Embryonic facial prominence (tissue), 1 donor: ENCODE measurements around the gene R3HDM4.
"Not testable (repeated sequence)": the region's sequence is repeated elsewhere in the genome, so short reads cannot be mapped to it uniquely, and the experiment has no call there.

Source experiments
- DNase-seq: peaks from one replicate; pipeline ENCODE4 v3.0.0-alpha.2; 2016; ENCODE audit errors: extremely low spot score

The R3HDM4 gene

DNA sequence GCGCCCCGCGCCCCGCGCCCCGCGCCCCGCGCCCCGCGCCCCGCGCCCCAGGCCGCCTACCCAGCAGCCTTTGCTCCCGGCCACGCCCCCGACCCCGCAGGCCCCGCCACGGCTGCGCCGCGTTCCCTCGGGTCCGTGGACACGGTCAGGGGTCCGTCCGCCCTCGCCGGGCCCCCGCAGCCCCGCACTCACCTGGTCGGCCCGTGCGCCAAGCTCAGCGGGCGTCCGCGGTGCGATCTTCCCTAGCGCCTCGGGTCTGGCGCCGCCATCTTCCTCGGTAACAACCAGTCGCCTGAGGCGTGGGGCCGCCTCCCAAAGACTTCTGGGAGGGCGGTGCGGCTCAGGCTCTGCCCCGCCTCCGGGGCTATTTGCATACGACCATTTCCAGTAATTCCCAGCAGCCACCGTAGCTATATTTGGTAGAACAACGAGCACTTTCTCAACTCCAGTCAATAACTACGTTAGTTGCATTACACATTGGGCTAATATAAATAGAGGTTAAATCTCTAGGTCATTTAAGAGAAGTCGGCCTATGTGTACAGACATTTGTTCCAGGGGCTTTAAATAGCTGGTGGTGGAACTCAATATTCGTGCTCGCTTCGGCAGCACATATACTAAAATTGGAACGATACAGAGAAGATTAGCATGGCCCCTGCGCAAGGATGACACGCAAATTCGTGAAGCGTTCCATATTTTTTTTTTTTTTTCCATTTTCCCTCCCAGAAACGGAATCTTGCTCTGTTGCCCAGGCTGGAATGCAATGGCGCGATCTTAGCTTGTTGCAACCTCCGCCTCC, 19.9 kb downstream of the R3HDM4 start, which contains the start of the genes MED16 and RNU6-9:
Gene MED16 (minus strand): TSS at position 294 of the 796 bp plus-strand sequence. CDS start 2,056 bp downstream, outside the sequence.
Gene RNU6-9 (plus strand): TSS at position 591 of the 796 bp plus-strand sequence.
- DNase-seq, result peak; percentile 95

DNA sequence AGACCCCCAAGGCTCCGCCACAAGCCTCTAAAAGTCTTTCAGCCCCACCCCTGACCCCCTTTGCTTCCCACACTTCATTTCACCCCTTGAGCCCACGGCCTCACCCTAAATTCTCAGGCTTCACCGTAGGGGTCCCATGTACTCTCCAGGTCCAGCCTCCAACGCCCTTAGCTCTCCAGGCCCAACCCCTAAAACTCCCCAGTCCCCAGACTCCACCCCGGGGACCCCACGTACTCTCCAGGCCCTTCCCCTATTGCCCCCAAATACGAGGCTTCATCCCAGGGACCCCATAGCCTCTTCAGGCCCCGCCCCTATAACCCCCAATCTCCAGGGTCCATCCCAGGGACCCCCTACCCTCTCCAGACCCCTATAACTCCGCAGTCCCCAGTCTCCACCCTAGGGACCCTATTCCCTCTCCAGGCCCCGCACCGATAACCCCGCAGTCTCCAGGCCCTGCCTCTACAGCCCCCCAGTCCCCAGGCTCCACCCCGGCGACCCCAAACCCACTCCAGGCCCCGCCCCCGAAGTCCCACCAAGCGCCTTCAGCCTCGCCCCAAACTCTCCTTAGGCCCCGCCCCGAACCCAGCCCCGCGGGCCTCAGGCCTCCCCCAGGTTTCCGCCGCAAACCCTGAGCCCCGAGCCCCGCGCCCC, 20.7 kb downstream of the R3HDM4 start:
- DNase-seq, result no peak

DNA sequence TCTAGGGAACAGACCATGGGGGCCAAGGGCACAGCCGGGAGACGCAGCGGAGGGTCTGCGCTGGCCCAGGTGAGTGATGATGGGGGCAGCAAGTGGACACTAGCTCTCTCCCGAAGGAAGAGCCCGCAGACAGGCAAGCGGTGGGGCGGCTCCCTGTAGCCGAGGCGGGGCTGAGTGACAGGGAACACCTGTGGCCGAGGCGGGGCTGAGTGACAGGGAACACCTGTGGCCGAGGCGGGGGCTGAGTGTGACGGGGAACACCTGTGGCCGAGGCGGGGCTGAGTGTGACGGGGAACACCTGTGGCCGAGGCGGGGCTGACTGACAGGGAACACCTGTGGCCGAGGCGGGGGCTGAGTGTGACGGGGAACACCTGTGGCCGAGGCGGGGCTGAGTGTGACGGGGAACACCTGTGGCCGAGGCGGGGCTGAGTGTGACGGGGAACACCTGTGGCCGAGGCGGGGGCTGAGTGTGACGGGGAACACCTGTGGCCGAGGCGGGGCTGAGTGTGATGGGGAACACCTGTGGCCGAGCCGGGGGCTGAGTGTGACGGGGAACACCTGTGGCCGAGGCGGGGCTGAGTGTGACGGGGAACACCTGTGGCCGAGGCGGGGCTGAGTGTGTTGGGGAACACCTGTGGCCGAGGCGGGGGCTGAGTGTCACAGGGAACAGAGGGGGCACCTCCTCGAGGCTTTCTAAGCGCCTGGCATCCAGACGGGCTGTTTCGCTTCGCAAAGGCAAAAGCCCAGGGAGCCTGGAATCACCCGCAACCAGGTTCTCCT, 21.4 kb downstream of the R3HDM4 start:
- DNase-seq, result not testable (repeated sequence)

DNA sequence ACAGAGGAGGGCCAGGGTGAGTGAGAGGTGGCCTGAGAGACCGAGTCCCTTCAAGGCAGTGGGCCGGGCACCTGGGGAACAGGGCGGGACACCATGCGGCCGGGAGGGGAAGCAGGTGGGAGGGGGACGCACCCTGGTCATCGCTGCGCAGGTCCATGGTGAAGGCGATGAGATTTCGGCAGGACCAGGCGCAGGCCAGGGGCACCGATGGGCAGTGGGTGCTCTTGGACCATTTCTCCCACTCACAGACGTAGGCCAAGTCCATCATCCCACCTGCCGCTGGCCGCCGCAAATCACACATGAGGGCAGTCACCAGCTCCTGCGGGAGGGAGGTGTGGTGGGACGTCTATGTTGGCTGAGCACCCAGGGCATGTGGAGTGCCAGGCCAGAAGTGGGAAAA, 22.2 kb downstream of the R3HDM4 start:
- DNase-seq, result no peak

GRCh38 chr19:889662-890295, 23.2 kb downstream of the R3HDM4 start:
- no peak for DNase-seq

DNA sequence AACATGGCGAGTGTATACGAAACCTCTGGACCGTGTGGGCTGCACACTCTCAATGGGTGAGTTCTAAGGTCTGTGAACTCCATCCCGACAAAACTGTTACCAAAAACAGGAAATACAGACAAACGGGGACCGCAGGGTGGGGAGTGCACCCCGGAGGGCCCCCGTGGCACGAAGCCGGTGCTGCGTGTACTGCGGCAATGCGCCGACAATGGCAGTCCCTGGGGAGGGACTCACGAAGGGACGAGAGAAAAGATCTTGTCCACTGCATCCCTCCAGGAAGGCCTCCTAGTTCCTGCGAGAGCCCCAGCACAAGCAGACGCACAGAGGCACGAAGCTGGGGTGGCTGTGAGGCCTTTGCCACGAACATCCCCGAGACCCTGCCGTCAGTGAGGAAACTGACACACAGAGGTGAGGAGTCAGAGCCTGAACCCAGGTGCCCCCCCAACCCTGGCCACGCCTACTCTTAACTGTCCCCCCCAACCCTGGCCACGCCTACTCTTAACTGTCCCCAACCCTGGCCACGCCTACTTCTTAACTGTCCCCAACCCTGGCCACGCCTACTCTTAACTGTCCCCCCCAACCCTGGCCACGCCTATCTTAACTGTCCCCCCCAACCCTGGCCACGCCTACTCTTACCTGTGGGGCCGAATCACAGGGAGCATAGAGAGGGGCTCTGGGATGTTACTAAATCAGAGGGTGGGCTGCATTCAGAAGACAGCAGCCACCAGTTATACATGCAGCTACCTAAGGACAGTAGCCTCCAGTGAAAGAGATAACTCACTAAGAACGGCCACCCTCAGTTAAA, 24.2 kb downstream of the R3HDM4 start:
- DNase-seq, result no peak

DNA sequence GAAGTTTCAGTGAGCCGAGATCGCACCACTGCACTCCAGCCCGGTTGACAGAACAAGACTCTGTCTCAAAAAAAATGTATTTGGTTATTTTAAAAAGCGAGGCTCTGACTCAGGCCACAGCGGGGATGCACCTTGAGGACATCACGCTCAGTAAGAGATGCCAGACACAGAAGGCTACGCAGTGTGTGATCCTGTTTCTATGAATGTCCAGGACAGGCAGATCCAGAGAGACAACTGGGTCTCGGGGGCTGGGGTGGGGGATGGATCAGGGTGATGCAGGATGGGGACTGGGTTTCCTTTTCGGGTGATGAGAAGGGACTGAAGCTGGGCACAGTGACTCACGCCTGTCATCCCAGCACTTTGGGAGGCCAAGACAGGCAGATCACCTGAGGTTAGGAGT, 25.4 kb downstream of the R3HDM4 start:
- no peak for DNase-seq

- no peak for DNase-seq
Measured at GRCh38 chr19:887072-887471, 25.9 kb downstream of the R3HDM4 start.

GRCh38 chr19:885536-886224, 27.3 kb downstream of the R3HDM4 start:
- DNase-seq, result no peak

DNA sequence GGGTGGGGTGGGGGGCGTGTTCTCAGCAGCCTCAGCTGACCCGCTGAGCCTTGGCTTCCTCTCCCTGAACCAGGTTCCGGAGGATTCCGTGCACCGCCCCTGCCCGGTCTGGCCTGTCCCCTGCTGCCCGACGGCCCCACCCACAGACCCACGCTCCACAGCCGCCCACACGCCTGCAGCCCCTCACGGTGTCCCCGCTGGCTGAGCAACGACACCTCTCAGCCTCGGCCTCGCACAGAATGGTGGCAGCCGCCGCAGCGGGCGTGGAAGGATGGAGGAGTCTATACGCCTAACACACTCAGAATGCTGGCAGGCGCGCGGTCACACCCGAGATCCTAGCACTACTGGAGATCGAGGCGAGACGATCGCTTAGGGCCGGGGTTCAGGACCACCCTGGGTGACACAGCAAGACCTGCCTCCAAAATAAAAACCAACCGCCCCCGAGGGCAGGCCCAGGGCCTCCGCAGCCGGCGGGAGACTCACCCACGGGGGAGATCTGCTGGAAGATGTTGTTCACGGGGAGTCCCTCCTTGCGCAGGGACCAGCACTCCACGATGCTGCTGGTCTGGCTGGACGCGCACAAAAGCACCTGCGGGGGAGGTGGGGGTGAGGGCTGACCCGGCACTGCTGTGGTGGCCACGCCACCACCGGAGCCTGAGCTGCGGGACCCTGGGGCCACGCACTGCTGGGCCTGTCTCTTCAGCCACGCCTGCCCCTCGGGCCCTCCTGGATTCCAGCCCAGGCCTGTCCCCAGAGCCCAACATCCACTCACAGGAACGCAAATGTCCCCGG, 28.4 kb downstream of the R3HDM4 start:
- no peak for DNase-seq

DNA sequence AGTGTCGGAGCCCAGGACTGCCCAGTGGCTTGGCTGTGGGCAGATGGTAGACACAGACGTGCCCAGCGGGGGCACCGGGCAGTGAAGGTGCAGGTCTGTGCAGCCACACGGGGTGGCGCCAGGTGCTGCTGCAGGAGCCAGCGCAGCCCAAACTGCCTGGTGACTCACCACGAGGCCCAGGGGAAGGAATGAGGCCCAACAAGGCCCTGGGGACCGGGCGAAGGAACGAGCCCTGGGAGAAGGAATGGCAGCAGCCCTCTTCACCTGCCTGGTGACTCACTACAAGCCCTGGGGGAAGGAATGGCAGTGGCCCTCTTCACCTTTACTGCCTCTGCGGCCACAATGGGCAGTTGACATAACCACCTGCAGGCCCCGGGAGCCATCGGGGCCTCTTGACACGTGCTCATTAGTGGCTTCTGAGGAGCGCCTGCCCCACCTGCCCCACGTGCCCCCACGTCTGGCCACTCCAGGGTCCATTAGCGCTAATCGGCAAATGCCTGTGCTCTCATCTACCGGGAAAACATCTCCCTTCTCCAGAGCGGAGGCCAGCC, 29.3 kb downstream of the R3HDM4 start:
- no peak for DNase-seq

- no peak for DNase-seq
Measured at GRCh38 chr19:882871-883497, 30.0 kb downstream of the R3HDM4 start.

- no peak for DNase-seq
Measured at GRCh38 chr19:881385-882071, 31.5 kb downstream of the R3HDM4 start.

- no peak for DNase-seq
Measured at GRCh38 chr19:879711-880438, 33.1 kb downstream of the R3HDM4 start.

- DNase-seq, result not testable (repeated sequence)
Measured at GRCh38 chr19:878751-879561, 34.1 kb downstream of the R3HDM4 start.

DNA sequence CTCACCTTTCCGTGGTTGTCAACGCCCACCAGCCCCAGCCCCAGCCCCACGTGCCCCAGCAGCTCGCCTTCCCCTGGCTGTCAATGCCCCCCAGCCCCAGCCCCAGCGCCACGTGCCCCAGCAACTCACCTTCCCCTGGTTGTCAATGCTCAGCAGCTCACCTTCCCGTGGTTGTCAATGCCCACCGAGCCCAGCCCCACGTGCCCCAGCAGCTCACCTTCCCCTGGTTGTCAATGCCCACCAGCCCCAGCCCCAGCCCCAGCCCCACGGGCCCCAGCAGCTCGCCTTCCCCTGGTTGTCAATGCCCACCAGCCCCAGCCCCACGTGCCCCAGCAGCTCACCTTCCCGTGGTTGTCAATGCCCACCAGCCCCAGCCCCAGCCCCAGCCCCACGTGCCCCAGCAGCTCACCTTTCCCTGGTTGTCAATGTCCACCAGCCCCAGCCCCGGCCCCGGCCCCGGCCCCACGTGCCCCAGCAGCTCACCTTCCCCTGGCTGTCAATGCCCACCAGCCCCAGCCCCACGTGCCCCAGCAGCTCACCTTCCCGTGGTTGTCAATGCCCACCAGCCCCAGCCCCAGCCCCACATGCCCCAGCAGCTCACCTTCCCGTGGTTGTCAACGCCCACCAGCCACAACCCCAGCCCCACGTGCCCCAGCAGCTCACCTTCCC, 34.9 kb downstream of the R3HDM4 start:
- not testable (repeated sequence) for DNase-seq
